Measurements from ENCODE around the gene LINC00237.

Gene LINC00237

DNA sequence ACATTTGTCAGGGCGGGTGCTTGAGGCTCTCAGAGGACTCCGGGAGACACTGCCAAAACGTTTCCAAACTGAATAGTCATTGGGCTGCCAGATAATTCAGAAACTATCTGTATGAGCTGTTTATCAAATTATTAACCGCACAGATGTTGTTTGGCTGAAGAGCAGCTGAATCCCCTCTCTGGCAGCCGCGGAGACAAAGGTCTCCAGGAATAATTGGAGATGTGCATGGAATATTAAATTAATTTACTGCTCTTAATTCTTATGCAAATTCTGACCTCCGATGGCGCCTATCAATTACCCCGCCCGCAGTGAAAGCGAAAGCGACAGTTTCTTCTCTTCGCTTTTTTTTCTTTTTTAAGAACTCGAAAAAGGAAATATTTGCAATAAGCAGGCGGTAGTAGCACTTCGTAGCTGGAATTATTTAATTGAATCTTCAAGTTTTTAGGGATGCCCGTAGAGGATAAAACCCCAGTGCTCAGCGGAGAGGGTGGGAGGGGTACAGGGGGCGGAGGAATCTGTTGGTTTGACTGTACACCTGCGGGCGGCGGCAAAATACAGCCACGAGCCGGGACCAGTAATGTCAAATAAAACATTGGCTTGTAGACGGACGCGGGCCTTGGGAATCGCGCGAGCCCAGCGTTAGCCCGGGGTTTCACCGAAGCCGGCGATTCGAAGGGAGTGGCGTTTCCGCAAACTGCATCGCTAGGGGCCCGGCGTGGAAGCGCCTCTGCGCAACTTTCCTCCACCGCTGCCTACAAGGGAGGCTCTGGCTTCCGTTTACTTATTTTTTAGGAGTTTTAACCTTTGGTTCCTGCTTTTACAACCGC, 6.2 kb downstream of the LINC00237 start:
- no peak for DNase-seq (ENCODE audit: low read depth in 2 of 3, low spot score in 2 of 3)

- DNase-seq (ENCODE audit: low read depth in 2 of 3, low spot score in 2 of 3): no peak
Measured at GRCh38 chr20:21096321-21097043, 9.7 kb downstream of the LINC00237 start.

GRCh38 chr20:21092806-21093205, 13.4 kb downstream of the LINC00237 start:
- no peak for DNase-seq (ENCODE audit: low read depth in 2 of 3, low spot score in 2 of 3)

- DNase-seq (ENCODE audit: low read depth in 2 of 3, low spot score in 2 of 3): no peak
Measured at GRCh38 chr20:21090721-21091120, 15.4 kb downstream of the LINC00237 start.

GRCh38 chr20:21090111-21090618, 16.0 kb downstream of the LINC00237 start:
- DNase-seq (ENCODE audit: low read depth in 2 of 3, low spot score in 2 of 3): no peak

GRCh38 chr20:21089391-21089790, 16.8 kb downstream of the LINC00237 start:
- no peak for DNase-seq (ENCODE audit: low read depth in 2 of 3, low spot score in 2 of 3)

GRCh38 chr20:21087862-21088540, 18.2 kb downstream of the LINC00237 start:
- DNase-seq (ENCODE audit: low read depth in 2 of 3, low spot score in 2 of 3): no peak

DNA sequence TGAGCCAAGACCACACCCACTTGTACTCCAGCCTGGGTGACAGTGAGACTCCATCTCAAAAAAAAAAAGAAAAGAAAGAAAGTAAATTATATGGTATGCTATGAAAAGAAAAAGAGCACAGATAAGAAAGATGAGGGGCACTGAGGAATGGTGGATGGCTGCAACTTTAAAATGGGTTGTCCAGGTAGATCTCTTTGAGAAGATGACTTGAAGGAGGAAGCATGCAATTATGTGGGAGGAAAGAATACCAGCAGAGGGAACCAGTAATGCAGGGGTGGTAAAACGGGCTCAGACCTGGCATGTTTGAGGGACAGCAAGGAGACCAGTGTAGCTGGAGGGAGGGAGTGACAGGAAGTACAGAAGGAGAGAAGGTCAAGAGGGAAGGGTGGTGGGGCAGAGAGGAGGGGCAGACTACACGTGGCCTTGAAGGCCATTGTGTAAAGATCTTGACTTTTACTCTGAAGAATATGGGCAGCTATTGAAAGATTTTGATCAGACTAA, 22.3 kb downstream of the LINC00237 start:
- no peak for DNase-seq (ENCODE audit: low read depth in 2 of 3, low spot score in 2 of 3)

GRCh38 chr20:21082584-21082983, 23.6 kb downstream of the LINC00237 start:
- DNase-seq (ENCODE audit: low read depth in 2 of 3, low spot score in 2 of 3): no peak

GRCh38 chr20:21077809-21078345, 28.3 kb downstream of the LINC00237 start:
- DNase-seq (ENCODE audit: low read depth in 2 of 3, low spot score in 2 of 3): no peak

DNA sequence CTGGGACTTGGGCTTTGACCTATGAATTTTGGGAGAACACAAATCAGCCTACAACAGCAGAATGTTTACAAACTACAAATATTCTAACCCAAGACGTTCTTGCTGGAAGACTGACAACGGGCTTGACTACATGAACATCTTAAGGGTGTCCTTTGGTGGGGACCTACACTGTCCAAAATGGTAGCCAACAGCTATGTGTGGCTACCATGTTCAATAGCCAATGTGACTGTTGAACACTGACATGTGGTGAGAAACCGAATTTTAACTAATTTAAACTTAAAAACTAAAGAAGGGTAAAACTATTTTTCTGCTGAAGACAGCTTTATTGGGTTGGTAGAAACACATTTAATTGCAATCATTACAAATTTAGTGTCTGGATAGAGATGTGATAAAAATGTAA, 30.1 kb downstream of the LINC00237 start:
- DNase-seq (ENCODE audit: low read depth in 2 of 3, low spot score in 2 of 3): no peak

DNA sequence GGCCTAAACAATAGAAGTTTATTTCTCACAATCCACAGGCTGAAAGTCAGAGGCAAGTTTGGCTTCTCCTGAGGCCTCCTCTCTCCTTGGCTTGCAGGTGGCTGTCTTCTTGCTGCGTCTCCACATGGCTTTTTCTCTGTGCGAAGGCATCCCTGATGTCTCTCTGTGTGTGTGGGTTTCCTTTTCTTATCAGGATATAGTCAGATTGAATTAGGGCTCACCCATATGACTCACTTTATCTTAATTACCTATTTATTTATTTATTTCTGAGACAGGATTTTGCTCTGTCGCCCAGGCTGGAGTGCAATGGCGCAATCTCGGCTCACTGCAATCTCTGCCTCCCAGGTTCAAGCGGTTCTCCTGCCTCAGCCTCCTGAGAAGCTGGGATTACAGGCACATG, 30.7 kb downstream of the LINC00237 start:
- DNase-seq (ENCODE audit: low read depth in 2 of 3, low spot score in 2 of 3): no peak

GRCh38 chr20:21074605-21075336, 31.4 kb downstream of the LINC00237 start:
- no peak for DNase-seq (ENCODE audit: low read depth in 2 of 3, low spot score in 2 of 3)

DNA sequence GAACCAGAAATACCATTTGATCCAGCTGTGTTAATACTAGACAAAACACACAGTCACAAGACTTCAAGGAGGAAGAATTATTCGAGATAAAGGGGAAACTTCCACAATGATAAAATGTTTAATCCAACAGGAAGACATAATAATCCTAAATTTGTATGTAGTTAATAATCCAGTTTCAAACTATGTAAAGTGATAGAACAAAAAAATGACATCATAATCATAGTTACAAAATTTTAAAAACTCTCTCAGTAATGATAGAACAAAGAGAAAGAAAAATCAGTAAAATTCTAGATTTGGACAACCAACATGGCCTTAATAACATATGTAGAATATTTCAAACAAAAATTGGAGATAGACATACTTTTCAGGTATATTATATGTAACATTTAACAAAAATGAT, 38.9 kb downstream of the LINC00237 start:
- DNase-seq (ENCODE audit: low read depth in 2 of 3, low spot score in 2 of 3): no peak

- DNase-seq (ENCODE audit: low read depth in 2 of 3, low spot score in 2 of 3): no peak
Measured at GRCh38 chr20:21064924-21065323, 41.2 kb downstream of the LINC00237 start.

- no peak for DNase-seq (ENCODE audit: low read depth in 2 of 3, low spot score in 2 of 3)
Measured at GRCh38 chr20:21063276-21063675, 42.9 kb downstream of the LINC00237 start.

- DNase-seq (ENCODE audit: low read depth in 2 of 3, low spot score in 2 of 3): no peak
Measured at GRCh38 chr20:21053002-21053762, 53.0 kb downstream of the LINC00237 start.

DNA sequence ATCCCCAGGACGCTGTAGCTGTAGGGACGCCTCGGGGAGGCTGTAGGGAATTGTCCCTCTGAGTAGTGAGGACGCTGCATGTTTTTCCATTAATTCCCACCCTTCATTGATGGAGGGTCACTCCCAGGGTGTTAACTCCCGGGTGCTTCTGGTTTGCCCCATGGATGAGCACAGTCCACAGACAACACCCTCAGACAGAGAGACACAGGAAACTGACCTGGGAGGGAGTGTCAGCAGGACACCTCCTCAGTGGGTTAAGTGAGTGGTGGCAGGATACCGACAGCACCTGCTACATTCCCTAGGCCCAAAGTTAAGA, 53.5 kb downstream of the LINC00237 start:
- DNase-seq (ENCODE audit: low read depth in 2 of 3, low spot score in 2 of 3): no peak

DNA sequence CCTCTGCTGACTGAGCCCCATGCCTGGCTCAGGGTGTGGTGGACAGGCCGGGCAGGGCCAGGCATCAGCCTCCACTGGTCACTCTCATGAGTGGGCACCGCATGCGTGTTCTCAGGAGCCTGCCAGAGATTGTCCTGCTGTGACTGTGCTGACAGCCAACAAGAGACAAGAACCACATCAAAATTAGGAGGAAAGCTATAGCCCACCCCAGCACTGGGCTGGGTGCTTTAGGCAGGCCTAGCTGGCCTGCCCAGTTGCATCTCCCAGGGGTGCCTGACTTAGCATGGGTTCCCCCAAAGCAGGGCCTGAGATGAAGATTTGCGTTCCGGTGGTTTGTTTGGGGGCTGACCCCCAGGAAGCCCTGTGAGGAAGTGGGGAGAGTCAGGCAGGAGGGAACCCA, 53.9 kb downstream of the LINC00237 start:
- no peak for DNase-seq (ENCODE audit: low read depth in 2 of 3, low spot score in 2 of 3)

DNA sequence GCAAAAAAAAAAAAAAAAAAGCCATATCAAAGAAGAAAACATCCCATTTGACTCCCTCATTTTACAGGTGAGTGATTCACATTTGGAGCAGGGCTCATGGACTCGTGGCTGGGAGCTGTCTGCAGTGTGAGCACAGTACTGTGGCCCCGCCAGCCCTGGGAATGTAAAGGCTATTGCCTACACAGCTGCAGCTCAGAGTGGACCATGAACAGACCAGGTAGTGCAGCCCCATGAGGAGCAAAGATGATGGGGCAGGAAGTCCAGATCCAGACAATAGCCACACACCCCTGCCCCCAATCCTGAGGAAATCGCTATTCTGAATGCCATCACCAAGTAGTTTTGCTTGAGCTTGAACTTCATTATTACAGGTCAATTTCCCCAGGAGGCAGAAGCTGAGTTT, 55.4 kb downstream of the LINC00237 start:
- DNase-seq (ENCODE audit: low read depth in 2 of 3, low spot score in 2 of 3): no peak
